ENCODE measurements around the gene ROGDI.

GRCh38 chr16:4777339-4778049 is 24.9 kb downstream of the ROGDI start:
- TF ChIP-seq CTCF (optimal IDR thresholded peaks at IDR 0.05 in 1 of 3, IDR thresholded peaks at IDR 0.05 in 1 of 3, conservative IDR thresholded peaks at IDR 0.05 in 1 of 3; ENCODE audit: extremely low read depth in 1 of 3, insufficient read depth in 2 of 3, low read length in 3 of 3) (no peak), EZH2 (IDR thresholded peaks at IDR 0.05; ENCODE audit: low read length) (no peak)
